ENCODE results near the gene CA5A.
"Not testable (repeated sequence)": the region's sequence is repeated elsewhere in the genome, so short reads cannot be mapped to it uniquely, and the experiment has no call there.

CA5A gene

GRCh38 chr16:87918338-87918737, 18.0 kb downstream of the CA5A start:
- Histone ChIP-seq H3K9ac (no peak overlapping the region), H3K27ac (no peak overlapping the region)

DNA sequence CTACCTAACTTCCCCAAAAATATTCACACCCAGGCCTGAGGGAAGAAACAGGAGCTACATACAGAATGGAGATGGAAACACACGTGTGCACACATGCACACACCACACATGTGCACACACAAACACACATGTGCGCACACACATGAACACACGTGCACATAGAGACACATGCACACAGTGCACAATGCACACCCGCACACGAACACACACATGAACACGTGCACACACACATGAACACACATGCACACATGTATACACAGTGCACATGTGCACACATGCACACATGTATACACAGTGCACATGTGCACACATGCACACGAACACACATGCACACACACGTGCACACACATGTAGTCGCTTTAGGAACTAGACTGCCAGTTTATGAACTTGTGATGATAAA, 18.8 kb downstream of the CA5A start:
- Histone ChIP-seq H3K4me1 (ENCODE audit: low read depth, poor library complexity, severe bottlenecking) (no peaks in the 10 kb centered on the region), H4K20me1 (ENCODE audit: insufficient read depth) (no peaks in the 10 kb centered on the region), H3K79me2 (ENCODE audit: insufficient read depth, low read depth) (no peaks in the 10 kb centered on the region), H3K9ac (no peak overlapping the region), H3K36me3 (ENCODE audit: insufficient read depth) (no peaks in the 10 kb centered on the region), H2AFZ (ENCODE audit: low read depth) (no peak overlapping the region), H3K27me3 (ENCODE audit: insufficient read depth, low read depth) (peaks cover 45% of the 10 kb centered on the region), H3K27ac (no peak overlapping the region), H3K4me2 (no peak overlapping the region), H3K4me3 (IDR thresholded peaks at IDR 0.05; ENCODE audit: insufficient read depth, low read depth, low read length) (no peak overlapping the region)
- TF ChIP-seq, protein P1, sequence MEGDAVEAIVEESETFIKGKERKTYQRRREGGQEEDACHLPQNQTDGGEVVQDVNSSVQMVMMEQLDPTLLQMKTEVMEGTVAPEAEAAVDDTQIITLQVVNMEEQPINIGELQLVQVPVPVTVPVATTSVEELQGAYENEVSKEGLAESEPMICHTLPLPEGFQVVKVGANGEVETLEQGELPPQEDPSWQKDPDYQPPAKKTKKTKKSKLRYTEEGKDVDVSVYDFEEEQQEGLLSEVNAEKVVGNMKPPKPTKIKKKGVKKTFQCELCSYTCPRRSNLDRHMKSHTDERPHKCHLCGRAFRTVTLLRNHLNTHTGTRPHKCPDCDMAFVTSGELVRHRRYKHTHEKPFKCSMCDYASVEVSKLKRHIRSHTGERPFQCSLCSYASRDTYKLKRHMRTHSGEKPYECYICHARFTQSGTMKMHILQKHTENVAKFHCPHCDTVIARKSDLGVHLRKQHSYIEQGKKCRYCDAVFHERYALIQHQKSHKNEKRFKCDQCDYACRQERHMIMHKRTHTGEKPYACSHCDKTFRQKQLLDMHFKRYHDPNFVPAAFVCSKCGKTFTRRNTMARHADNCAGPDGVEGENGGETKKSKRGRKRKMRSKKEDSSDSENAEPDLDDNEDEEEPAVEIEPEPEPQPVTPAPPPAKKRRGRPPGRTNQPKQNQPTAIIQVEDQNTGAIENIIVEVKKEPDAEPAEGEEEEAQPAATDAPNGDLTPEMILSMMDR (conservative IDR thresholded peaks at IDR 0.05; ENCODE audit: low read depth, low read length): no peak

More at GRCh38 chr16:87918338-87918737, 18.0 kb downstream of the CA5A start:
- H3K4me2 ChIP-seq: no peak overlapping the region
- TF ChIP-seq, protein P1 (conservative IDR thresholded peaks at IDR 0.05; ENCODE audit: low read depth, low read length): no peak
- peaks cover 48% of the 10 kb centered on the region for H3K27me3 ChIP-seq (ENCODE audit: insufficient read depth, low read depth)
- no peaks in the 10 kb centered on the region for H3K79me2 ChIP-seq (ENCODE audit: insufficient read depth, low read depth)
- H3K4me1 ChIP-seq (ENCODE audit: low read depth, poor library complexity, severe bottlenecking): no peaks in the 10 kb centered on the region
- no peaks in the 10 kb centered on the region for H4K20me1 ChIP-seq (ENCODE audit: insufficient read depth)
- H3K4me3 ChIP-seq (IDR thresholded peaks at IDR 0.05; ENCODE audit: insufficient read depth, low read depth, low read length): no peak overlapping the region
- no peaks in the 10 kb centered on the region for H3K36me3 ChIP-seq (ENCODE audit: insufficient read depth)
- no peak overlapping the region for H2AFZ ChIP-seq (ENCODE audit: low read depth)

GRCh38 chr16:87914812-87915211, 21.5 kb downstream of the CA5A start:
- TF ChIP-seq, protein P1 (conservative IDR thresholded peaks at IDR 0.05; ENCODE audit: low read depth, low read length): no peak
- Histone ChIP-seq H3K4me2 (no peak overlapping the region), H3K4me3 (IDR thresholded peaks at IDR 0.05; ENCODE audit: insufficient read depth, low read depth, low read length) (no peak overlapping the region), H3K79me2 (ENCODE audit: insufficient read depth, low read depth) (no peaks in the 10 kb centered on the region), H3K36me3 (ENCODE audit: insufficient read depth) (no peaks in the 10 kb centered on the region), H3K4me1 (ENCODE audit: low read depth, poor library complexity, severe bottlenecking) (no peaks in the 10 kb centered on the region), H3K9ac (no peak overlapping the region), H2AFZ (ENCODE audit: low read depth) (no peak overlapping the region), H3K27ac (no peak overlapping the region), H4K20me1 (ENCODE audit: insufficient read depth) (no peaks in the 10 kb centered on the region), H3K27me3 (ENCODE audit: insufficient read depth, low read depth) (peaks cover 40% of the 10 kb centered on the region)

- H3K79me2 ChIP-seq (ENCODE audit: insufficient read depth, low read depth); H3K4me3 ChIP-seq (IDR thresholded peaks at IDR 0.05; ENCODE audit: insufficient read depth, low read depth, low read length); H4K20me1 ChIP-seq (ENCODE audit: insufficient read depth); H3K27ac ChIP-seq; H2AFZ ChIP-seq (ENCODE audit: low read depth); H3K4me2 ChIP-seq; H3K9ac ChIP-seq; H3K36me3 ChIP-seq (ENCODE audit: insufficient read depth); H3K4me1 ChIP-seq (ENCODE audit: low read depth, poor library complexity, severe bottlenecking): not testable (repeated sequence)
- peaks cover 43% of the 10 kb centered on the region for H3K27me3 ChIP-seq (ENCODE audit: insufficient read depth, low read depth)
These were observed 22.2 kb downstream of the CA5A start for GRCh38 chr16:87914021-87914725.

- not testable (repeated sequence) for H3K4me1 ChIP-seq (ENCODE audit: low read depth, poor library complexity, severe bottlenecking); H2AFZ ChIP-seq (ENCODE audit: low read depth)
These were observed 23.6 kb downstream of the CA5A start for GRCh38 chr16:87912691-87913090.

DNA sequence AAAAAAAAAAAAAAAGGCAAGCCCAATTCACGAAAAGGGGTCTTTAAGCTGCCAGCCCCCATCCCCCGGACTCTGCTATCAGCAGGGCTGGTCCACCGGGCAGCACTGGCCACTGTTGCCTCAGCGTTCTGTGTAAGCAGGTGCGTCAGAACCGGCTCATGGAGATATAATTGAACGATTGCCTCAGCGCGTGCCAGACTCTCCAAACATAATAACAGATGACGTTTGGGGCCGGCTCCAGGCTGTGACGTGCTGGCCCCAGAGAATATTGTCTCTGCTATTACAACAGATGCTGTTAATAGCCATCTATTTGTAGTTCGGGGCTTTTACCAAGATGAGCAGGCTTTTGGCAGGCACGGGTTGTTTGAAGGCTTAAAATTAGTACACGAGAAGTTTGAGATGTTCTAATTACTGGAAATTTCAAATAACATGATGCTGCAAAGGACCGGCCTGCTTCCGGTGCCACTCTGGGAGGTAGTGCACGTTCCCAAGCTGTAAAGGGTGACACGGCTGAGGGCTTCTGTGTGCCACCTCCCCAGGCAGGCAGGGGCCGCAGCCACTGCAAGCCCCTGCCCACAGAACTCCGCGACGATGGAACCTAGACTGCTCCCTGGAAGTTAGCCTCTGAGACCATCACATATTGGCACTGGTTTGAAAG, 25.1 kb downstream of the CA5A start:
- H3K4me2 ChIP-seq; H3K36me3 ChIP-seq (ENCODE audit: insufficient read depth); H3K27ac ChIP-seq; H4K20me1 ChIP-seq (ENCODE audit: insufficient read depth); H3K9ac ChIP-seq; H3K79me2 ChIP-seq (ENCODE audit: insufficient read depth, low read depth); H3K4me1 ChIP-seq (ENCODE audit: low read depth, poor library complexity, severe bottlenecking); H2AFZ ChIP-seq (ENCODE audit: low read depth); H3K4me3 ChIP-seq (IDR thresholded peaks at IDR 0.05; ENCODE audit: insufficient read depth, low read depth, low read length): not testable (repeated sequence)
- peaks cover 41% of the 10 kb centered on the region; the same call in 1 of the 2 replicates for H3K27me3 ChIP-seq (ENCODE audit: insufficient read depth, low read depth)

More at GRCh38 chr16:87912691-87913090, 23.6 kb downstream of the CA5A start:
- H3K36me3 ChIP-seq (ENCODE audit: insufficient read depth); H3K79me2 ChIP-seq (ENCODE audit: insufficient read depth, low read depth); H3K4me2 ChIP-seq; H3K9ac ChIP-seq; H3K4me3 ChIP-seq (IDR thresholded peaks at IDR 0.05; ENCODE audit: insufficient read depth, low read depth, low read length); H4K20me1 ChIP-seq (ENCODE audit: insufficient read depth); H3K27ac ChIP-seq: not testable (repeated sequence)
- peaks cover 36% of the 10 kb centered on the region; the same call in 1 of the 2 replicates for H3K27me3 ChIP-seq (ENCODE audit: insufficient read depth, low read depth)

Data from KMS-11 (cell line).